C4-2B (cell line): ENCODE results near the gene ADAMTS7.

Source experiments
- ZFX ChIP-seq: fragments of 450-650 bp; IDR thresholded peaks from 2 replicates; pipeline ENCODE4 v1.6.1; 2017
- TF ChIP-seq, protein P1 (sequence below): fragments of 450-650 bp; conservative IDR thresholded peaks from 2 replicates; pipeline ENCODE4 v1.5.1; 2017; ENCODE audit warnings: mild to moderate bottlenecking

- TF ChIP-seq, protein P1, sequence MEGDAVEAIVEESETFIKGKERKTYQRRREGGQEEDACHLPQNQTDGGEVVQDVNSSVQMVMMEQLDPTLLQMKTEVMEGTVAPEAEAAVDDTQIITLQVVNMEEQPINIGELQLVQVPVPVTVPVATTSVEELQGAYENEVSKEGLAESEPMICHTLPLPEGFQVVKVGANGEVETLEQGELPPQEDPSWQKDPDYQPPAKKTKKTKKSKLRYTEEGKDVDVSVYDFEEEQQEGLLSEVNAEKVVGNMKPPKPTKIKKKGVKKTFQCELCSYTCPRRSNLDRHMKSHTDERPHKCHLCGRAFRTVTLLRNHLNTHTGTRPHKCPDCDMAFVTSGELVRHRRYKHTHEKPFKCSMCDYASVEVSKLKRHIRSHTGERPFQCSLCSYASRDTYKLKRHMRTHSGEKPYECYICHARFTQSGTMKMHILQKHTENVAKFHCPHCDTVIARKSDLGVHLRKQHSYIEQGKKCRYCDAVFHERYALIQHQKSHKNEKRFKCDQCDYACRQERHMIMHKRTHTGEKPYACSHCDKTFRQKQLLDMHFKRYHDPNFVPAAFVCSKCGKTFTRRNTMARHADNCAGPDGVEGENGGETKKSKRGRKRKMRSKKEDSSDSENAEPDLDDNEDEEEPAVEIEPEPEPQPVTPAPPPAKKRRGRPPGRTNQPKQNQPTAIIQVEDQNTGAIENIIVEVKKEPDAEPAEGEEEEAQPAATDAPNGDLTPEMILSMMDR = no peak
- no peak for TF ChIP-seq ZFX
These were observed 42.2 kb upstream of the ADAMTS7 start for GRCh38 chr15:78853500-78853899.
